Activated CD8-positive, alpha-beta T cell treated with anti-CD3 and anti-CD28 coated beads, Interleukin-2, amount 10 ng/mL, durations not matched to agents 7 days and 5 days (primary cell): ENCODE measurements around the gene ASTN2. TPM values are rescaled to one million over a fixed set of nuclear protein-coding genes. Genes with fewer than 3 reads are reported as not detected.

ENCODE experiments used
- ATAC-seq: fragments of 150-1000 bp; cut with Tn5 transposase; one replicate; pipeline ENCODE4 v1.10.0; 2021; ENCODE audit warnings: moderate library complexity
- CTCF ChIA-PET: fragments of 350-600 bp; sonication (Branson Sonifier 250); formaldehyde crosslinking; loops from one replicate; lab custom pipeline; 2021; ENCODE audit warnings: antibody characterized with exemption; lab: Charles Lee
- POLR2A ChIA-PET: fragments of 350-600 bp; sonication (Branson Sonifier 250); formaldehyde crosslinking; loops from one replicate; lab custom pipeline; 2021; ENCODE audit warnings: antibody characterized with exemption; lab: Charles Lee
- DNase-seq: peaks from one replicate; pipeline ENCODE4 v3.0.0-alpha.2; 2020
- H3K27ac Mint-ChIP-seq: one replicate; pipeline ENCODE4 v1.8.0; 2021; ENCODE audit warnings: mild to moderate bottlenecking, mixed read lengths
- H3K27me3 Mint-ChIP-seq: one replicate; pipeline ENCODE4 v1.8.0; 2021; ENCODE audit warnings: low read depth, mixed read lengths
- H3K36me3 Mint-ChIP-seq: one replicate; pipeline ENCODE4 v1.8.0; 2021; ENCODE audit warnings: low read depth, mixed read lengths
- H3K4me1 Mint-ChIP-seq: one replicate; pipeline ENCODE4 v1.8.0; 2021; ENCODE audit warnings: low read depth, mixed read lengths
- H3K4me3 Mint-ChIP-seq: one replicate; pipeline ENCODE4 v1.8.0; 2021; ENCODE audit warnings: mild to moderate bottlenecking, mixed read lengths
- H3K9me3 Mint-ChIP-seq: one replicate; pipeline ENCODE4 v1.8.0; 2022; ENCODE audit warnings: mixed read lengths; ENCODE audit not compliant: insufficient read depth
- total RNA-seq, 2 experiments: library from RNA; stranded (reverse); gene quantifications; one replicate each; pipeline ENCODE4 v1.2.3, GENCODE V29; 2021

Gene ASTN2
- total RNA-seq, 2 experiments from 2014 or later: 4.7 to 4.9 TPM

DNA sequence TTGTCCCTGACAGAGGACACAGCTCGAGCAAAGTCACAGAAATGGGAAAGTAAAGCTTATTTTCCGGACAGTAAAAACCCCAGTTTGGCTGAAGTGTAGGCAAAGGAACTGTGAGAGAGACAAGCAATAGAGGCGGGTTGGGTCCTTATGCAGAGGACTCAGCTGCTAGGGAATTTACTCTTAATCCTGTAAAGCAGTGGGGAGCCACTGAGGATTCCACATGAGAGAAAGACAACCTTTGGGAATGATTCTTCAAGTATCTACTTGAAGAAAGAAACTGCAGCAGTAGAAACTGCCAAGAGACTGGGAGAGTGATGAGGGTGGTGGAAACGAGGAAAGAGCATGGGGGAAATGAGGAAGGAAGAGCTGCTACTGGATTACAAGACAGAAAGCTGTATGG lies 20.2 kb downstream of the ASTN2 start:
- ATAC-seq (no peak), DNase-seq (no peak)
- H3K9me3 Mint-ChIP-seq: no peaks in the 10 kb centered on the region
- H3K27ac Mint-ChIP-seq: no peak overlapping the region
- ChIA-PET CTCF (no interaction called here), POLR2A (interaction anchor here (1.2 kb wide), 1 partner anchor 15 kb away, joined by 3 read pairs; no protein-coding TSS in a partner anchor)
- no peaks in the 10 kb centered on the region for H3K36me3 Mint-ChIP-seq
- no peak overlapping the region for H3K4me3 Mint-ChIP-seq
- no peaks in the 10 kb centered on the region for H3K4me1 Mint-ChIP-seq
- H3K27me3 Mint-ChIP-seq: no peaks in the 10 kb centered on the region

- no peaks in the 10 kb centered on the region for H3K4me1 Mint-ChIP-seq
- H3K27me3 Mint-ChIP-seq: no peaks in the 10 kb centered on the region
- H3K36me3 Mint-ChIP-seq: no peaks in the 10 kb centered on the region
- H3K9me3 Mint-ChIP-seq: no peaks in the 10 kb centered on the region
- H3K27ac Mint-ChIP-seq: no peak overlapping the region
- no peak overlapping the region for H3K4me3 Mint-ChIP-seq
- POLR2A ChIA-PET: no interaction called here
- CTCF ChIA-PET: no interaction called here
- DNase-seq (no peak), ATAC-seq (no peak)
These were observed 21.9 kb downstream of the ASTN2 start for GRCh38 chr9:117392992-117393391.

GRCh38 chr9:117387422-117387821 lies 27.4 kb downstream of the ASTN2 start:
- Mint-ChIP-seq H3K27me3 (no peaks in the 10 kb centered on the region), H3K4me3 (no peak overlapping the region), H3K27ac (no peak overlapping the region), H3K4me1 (no peaks in the 10 kb centered on the region), H3K9me3 (no peaks in the 10 kb centered on the region), H3K36me3 (no peaks in the 10 kb centered on the region)
- POLR2A ChIA-PET: no interaction called here
- ATAC-seq (no peak), DNase-seq (no peak)
- CTCF ChIA-PET: no interaction called here

GRCh38 chr9:117379341-117379740 lies 35.5 kb downstream of the ASTN2 start:
- Mint-ChIP-seq H3K4me1 (no peaks in the 10 kb centered on the region), H3K4me3 (no peak overlapping the region), H3K36me3 (no peaks in the 10 kb centered on the region), H3K27ac (no peak overlapping the region), H3K27me3 (no peaks in the 10 kb centered on the region), H3K9me3 (peaks cover 6% of the 10 kb centered on the region)
- no peak for ATAC-seq
- DNase-seq: no peak
- ChIA-PET CTCF (no interaction called here), POLR2A (no interaction called here)

GRCh38 chr9:117377046-117377445 lies 37.8 kb downstream of the ASTN2 start:
- DNase-seq (no peak), ATAC-seq (no peak)
- Mint-ChIP-seq H3K4me1 (no peaks in the 10 kb centered on the region), H3K27ac (no peak overlapping the region), H3K27me3 (no peaks in the 10 kb centered on the region), H3K4me3 (no peak overlapping the region), H3K36me3 (no peaks in the 10 kb centered on the region), H3K9me3 (peaks cover 6% of the 10 kb centered on the region)
- CTCF ChIA-PET: no interaction called here
- POLR2A ChIA-PET: no interaction called here

GRCh38 chr9:117375956-117376355 lies 38.9 kb downstream of the ASTN2 start:
- ChIA-PET POLR2A (no interaction called here), CTCF (no interaction called here)
- Mint-ChIP-seq H3K4me1 (no peaks in the 10 kb centered on the region), H3K9me3 (peaks cover 6% of the 10 kb centered on the region), H3K36me3 (no peaks in the 10 kb centered on the region), H3K27me3 (no peaks in the 10 kb centered on the region), H3K4me3 (no peak overlapping the region), H3K27ac (no peak overlapping the region)
- no peak for ATAC-seq
- DNase-seq: no peak

- ChIA-PET CTCF (no interaction called here), POLR2A (interaction anchor here (0.6 kb wide), 1 partner anchor 1990 kb away, joined by 3 read pairs; no protein-coding TSS in a partner anchor)
- Mint-ChIP-seq H3K27ac (no peak overlapping the region), H3K4me1 (no peaks in the 10 kb centered on the region), H3K9me3 (no peaks in the 10 kb centered on the region), H3K36me3 (no peaks in the 10 kb centered on the region), H3K4me3 (no peak overlapping the region), H3K27me3 (no peaks in the 10 kb centered on the region)
- ATAC-seq (no peak), DNase-seq (no peak)
These were observed 40.7 kb downstream of the ASTN2 start for GRCh38 chr9:117374076-117374725.

DNA sequence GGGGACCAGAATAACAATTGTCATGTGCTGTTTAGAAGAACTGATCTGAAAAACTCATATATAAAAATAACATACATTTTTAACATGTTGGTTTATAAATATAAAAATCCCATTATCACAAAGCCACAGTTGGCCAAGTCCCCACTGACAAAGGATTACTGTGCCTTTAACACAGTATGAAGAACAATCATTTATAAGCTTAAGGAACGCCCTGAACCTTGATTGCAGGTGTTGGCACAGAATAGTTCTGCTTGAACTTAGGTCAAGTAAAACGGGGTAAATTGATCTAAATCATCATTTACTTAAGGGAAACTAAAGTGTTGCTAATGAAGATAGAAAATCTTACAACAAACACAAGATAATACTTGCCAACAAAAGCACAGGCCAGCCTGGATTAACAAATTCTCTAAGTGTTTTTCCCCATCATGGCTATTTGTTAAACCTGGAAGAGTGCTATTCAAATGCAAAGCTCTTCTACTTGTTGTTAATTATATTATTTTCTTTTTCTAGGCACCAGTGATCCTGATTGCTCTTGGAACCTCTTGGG lies 46.1 kb downstream of the ASTN2 start:
- CTCF ChIA-PET: no interaction called here
- no peak overlapping the region for H3K27ac Mint-ChIP-seq
- ATAC-seq (no peak), DNase-seq (no peak)
- POLR2A ChIA-PET: no interaction called here
- H3K4me3 Mint-ChIP-seq: no peak overlapping the region
- no peaks in the 10 kb centered on the region for H3K9me3 Mint-ChIP-seq
- no peaks in the 10 kb centered on the region for H3K27me3 Mint-ChIP-seq
- no peaks in the 10 kb centered on the region for H3K4me1 Mint-ChIP-seq
- H3K36me3 Mint-ChIP-seq: no peaks in the 10 kb centered on the region

GRCh38 chr9:117365438-117365837 lies 49.4 kb downstream of the ASTN2 start:
- no peak for ATAC-seq
- Mint-ChIP-seq H3K27me3 (no peaks in the 10 kb centered on the region), H3K27ac (no peak overlapping the region), H3K4me1 (no peaks in the 10 kb centered on the region), H3K4me3 (no peak overlapping the region), H3K36me3 (no peaks in the 10 kb centered on the region), H3K9me3 (no peaks in the 10 kb centered on the region)
- CTCF ChIA-PET: no interaction called here
- POLR2A ChIA-PET: interaction anchor here (0.5 kb wide), 1 partner anchor 1165 kb away, joined by 3 read pairs; no protein-coding TSS in a partner anchor
- no peak for DNase-seq

GRCh38 chr9:117363006-117363405 lies 51.9 kb downstream of the ASTN2 start:
- ChIA-PET POLR2A (no interaction called here), CTCF (no interaction called here)
- no peaks in the 10 kb centered on the region for H3K9me3 Mint-ChIP-seq
- H3K4me3 Mint-ChIP-seq: no peak overlapping the region
- H3K27ac Mint-ChIP-seq: no peak overlapping the region
- no peaks in the 10 kb centered on the region for H3K27me3 Mint-ChIP-seq
- ATAC-seq (no peak), DNase-seq (no peak)
- H3K36me3 Mint-ChIP-seq: no peaks in the 10 kb centered on the region
- no peaks in the 10 kb centered on the region for H3K4me1 Mint-ChIP-seq

GRCh38 chr9:117359910-117360309 lies 54.9 kb downstream of the ASTN2 start:
- no peak overlapping the region for H3K27ac Mint-ChIP-seq
- no peaks in the 10 kb centered on the region for H3K36me3 Mint-ChIP-seq
- no peak for ATAC-seq
- no peak for DNase-seq
- H3K4me3 Mint-ChIP-seq: no peak overlapping the region
- no peaks in the 10 kb centered on the region for H3K9me3 Mint-ChIP-seq
- CTCF ChIA-PET: no interaction called here
- H3K27me3 Mint-ChIP-seq: no peaks in the 10 kb centered on the region
- POLR2A ChIA-PET: interaction anchor here (0.6 kb wide), 1 partner anchor 75 kb away, joined by 3 read pairs; no protein-coding TSS in a partner anchor
- H3K4me1 Mint-ChIP-seq: no peaks in the 10 kb centered on the region

GRCh38 chr9:117355542-117355941 lies 59.3 kb downstream of the ASTN2 start:
- no peak overlapping the region for H3K27ac Mint-ChIP-seq
- no peaks in the 10 kb centered on the region for H3K9me3 Mint-ChIP-seq
- ChIA-PET CTCF (no interaction called here), POLR2A (no interaction called here)
- DNase-seq (no peak), ATAC-seq (no peak)
- H3K36me3 Mint-ChIP-seq: no peaks in the 10 kb centered on the region
- H3K4me3 Mint-ChIP-seq: no peak overlapping the region
- no peaks in the 10 kb centered on the region for H3K4me1 Mint-ChIP-seq
- no peaks in the 10 kb centered on the region for H3K27me3 Mint-ChIP-seq
